KMS-11 (cell line): ENCODE results near the gene RELN.

ENCODE experiments used
- H2AFZ ChIP-seq: fragments of 200-600 bp; sonication (generic); 2 replicates; pipeline ENCODE4 v1.6.1; 2016; ENCODE audit warnings: antibody characterized with exemption, mixed run types, low read depth
- H3K27ac ChIP-seq: fragments of 200-600 bp; sonication (generic); 2 replicates; pipeline ENCODE4 v1.6.1; 2016; ENCODE audit warnings: mild to moderate bottlenecking, mixed run types
- H3K27me3 ChIP-seq: fragments of 200-600 bp; sonication (generic); 2 replicates; pipeline ENCODE4 v1.6.1; 2017; ENCODE audit warnings: mild to moderate bottlenecking, low read depth, mixed run types, moderate library complexity; ENCODE audit not compliant: insufficient read depth
- H3K36me3 ChIP-seq: fragments of 200-600 bp; sonication (generic); 2 replicates; pipeline ENCODE4 v1.6.1; 2017; ENCODE audit warnings: mild to moderate bottlenecking, mixed run types; ENCODE audit not compliant: insufficient read depth
- H3K4me1 ChIP-seq: fragments of 200-600 bp; sonication (generic); 2 replicates; pipeline ENCODE4 v1.6.1; 2016; ENCODE audit warnings: mild to moderate bottlenecking, low read depth, mixed run types; ENCODE audit not compliant: poor library complexity, severe bottlenecking
- H3K4me2 ChIP-seq: fragments of 200-600 bp; sonication (generic); 2 replicates; pipeline ENCODE4 v1.7.0; 2016; ENCODE audit warnings: mild to moderate bottlenecking, mixed run types
- H3K4me3 ChIP-seq: fragments of 200-600 bp; sonication (generic); IDR thresholded peaks from 2 replicates; pipeline ENCODE4 v1.6.1; 2017; ENCODE audit warnings: low read depth, low read length, mixed read lengths; ENCODE audit not compliant: insufficient read depth
- H3K79me2 ChIP-seq: fragments of 200-600 bp; sonication (generic); 2 replicates; pipeline ENCODE4 v1.6.1; 2016; ENCODE audit warnings: low read depth, mixed run types; ENCODE audit not compliant: insufficient read depth
- H3K9ac ChIP-seq: fragments of 200-600 bp; sonication (generic); 2 replicates; pipeline ENCODE4 v1.6.1; 2016; ENCODE audit warnings: mild to moderate bottlenecking, mixed run types
- H4K20me1 ChIP-seq: fragments of 200-600 bp; sonication (generic); 2 replicates; pipeline ENCODE4 v1.6.1; 2016; ENCODE audit warnings: mild to moderate bottlenecking, mixed run types; ENCODE audit not compliant: insufficient read depth
- CTCF ChIP-seq: fragments of 200-600 bp; sonication (generic); conservative IDR thresholded peaks from 2 replicates; pipeline ENCODE4 v1.6.1; 2017; ENCODE audit warnings: low read depth, mild to moderate bottlenecking, antibody characterized with exemption, low read length, moderate library complexity, mixed read lengths

The RELN gene

DNA sequence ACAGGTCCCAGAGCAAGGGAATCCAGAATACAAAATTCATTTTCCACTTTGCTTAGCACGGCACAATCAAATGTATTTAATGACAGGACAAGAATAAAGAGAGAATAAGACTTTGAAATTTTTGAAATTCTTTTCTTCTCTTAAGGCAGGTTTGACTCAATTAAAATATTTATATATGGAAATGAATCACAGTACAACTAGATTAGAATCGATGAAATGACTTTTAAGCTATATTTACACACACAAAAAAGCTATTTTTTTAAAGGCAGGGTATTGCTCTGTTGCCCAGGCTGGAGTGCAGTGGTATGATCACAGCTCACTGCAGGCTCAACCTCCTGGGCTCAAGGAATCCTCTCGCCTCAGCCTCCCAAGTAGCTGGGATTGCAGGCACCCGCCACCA, 278.0 kb downstream of the RELN start:
- Histone ChIP-seq H3K79me2 (no peaks in the 10 kb centered on the region), H3K4me3 (no peak overlapping the region), H3K27ac (no peak overlapping the region), H3K9ac (no peak overlapping the region), H4K20me1 (no peaks in the 10 kb centered on the region), H3K4me2 (no peak overlapping the region), H3K27me3 (no peaks in the 10 kb centered on the region), H3K4me1 (no peaks in the 10 kb centered on the region), H2AFZ (no peak overlapping the region), H3K36me3 (no peaks in the 10 kb centered on the region)
- TF ChIP-seq CTCF, result no peak

DNA sequence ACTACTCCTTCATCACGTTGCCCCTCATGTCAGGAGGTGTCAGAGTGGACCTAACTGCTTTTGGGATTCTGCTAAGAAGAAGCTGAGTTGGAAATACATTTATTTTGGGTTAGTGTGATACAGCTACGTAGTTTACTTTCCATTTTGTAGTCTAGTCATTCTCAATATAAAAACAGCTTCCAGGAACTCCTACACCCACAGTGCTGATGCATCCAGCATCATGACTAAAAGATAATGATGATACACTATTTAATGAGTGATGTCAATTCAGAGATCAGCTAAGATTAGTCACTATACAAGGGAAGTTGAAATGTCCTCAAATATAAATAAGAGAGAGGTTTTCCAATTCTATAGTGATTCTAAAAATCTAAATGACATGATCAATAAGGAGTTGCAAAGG, 279.2 kb downstream of the RELN start:
- H3K4me1 ChIP-seq, result no peaks in the 10 kb centered on the region
- no peak overlapping the region for H3K4me2 ChIP-seq
- H3K4me3 ChIP-seq, result no peak overlapping the region
- H3K36me3 ChIP-seq, result no peaks in the 10 kb centered on the region
- no peak overlapping the region for H3K27ac ChIP-seq
- no peak for TF ChIP-seq CTCF
- H4K20me1 ChIP-seq, result no peaks in the 10 kb centered on the region
- no peak overlapping the region for H3K9ac ChIP-seq
- H2AFZ ChIP-seq, result no peak overlapping the region
- H3K27me3 ChIP-seq, result no peaks in the 10 kb centered on the region
- H3K79me2 ChIP-seq, result no peaks in the 10 kb centered on the region

DNA sequence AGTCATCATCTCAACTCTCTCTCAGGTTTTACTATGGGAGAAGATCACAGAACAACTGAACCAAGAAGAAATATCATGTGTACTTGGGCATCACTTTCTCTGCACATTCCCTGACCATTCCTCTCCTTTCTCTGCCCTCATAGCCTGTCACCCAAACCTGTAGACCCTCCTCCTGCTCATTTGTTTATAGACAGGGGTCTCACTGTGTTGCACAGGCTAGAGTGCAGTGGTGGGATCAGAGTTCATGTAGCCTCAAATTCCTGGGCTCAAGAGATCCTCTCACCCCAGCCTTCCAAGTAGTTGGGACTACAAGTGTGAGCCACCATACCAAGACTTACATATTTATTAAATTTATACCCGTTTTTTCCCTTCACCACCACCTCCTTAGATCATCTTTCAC, 282.7 kb downstream of the RELN start:
- Histone ChIP-seq H3K27me3 (no peaks in the 10 kb centered on the region), H3K4me3 (no peak overlapping the region), H4K20me1 (no peaks in the 10 kb centered on the region), H3K36me3 (no peaks in the 10 kb centered on the region), H3K4me1 (no peaks in the 10 kb centered on the region), H3K4me2 (no peak overlapping the region), H2AFZ (no peak overlapping the region), H3K27ac (no peak overlapping the region), H3K79me2 (no peaks in the 10 kb centered on the region), H3K9ac (no peak overlapping the region)
- no peak for TF ChIP-seq CTCF

DNA sequence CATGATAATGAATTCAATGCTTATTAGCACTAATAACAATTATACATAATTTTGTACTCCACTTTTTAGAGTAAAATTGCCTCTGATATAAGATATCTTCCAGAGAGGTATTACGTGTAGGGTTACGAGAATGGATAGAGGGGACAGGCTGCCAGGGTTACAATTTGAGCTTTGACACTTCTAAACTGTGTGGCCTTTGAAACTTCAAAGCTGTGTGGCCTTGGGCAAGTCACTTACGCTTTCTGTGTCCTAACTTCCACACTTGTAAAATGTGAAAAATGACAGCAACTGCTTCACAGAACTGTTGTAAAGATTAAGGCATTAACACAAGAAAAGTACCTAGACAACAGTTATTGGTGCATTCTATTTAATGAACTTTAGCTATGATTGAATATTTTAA, 283.9 kb downstream of the RELN start:
- H3K27me3 ChIP-seq, result no peaks in the 10 kb centered on the region
- no peaks in the 10 kb centered on the region for H4K20me1 ChIP-seq
- no peak overlapping the region for H3K4me3 ChIP-seq
- H3K79me2 ChIP-seq, result no peaks in the 10 kb centered on the region
- no peak overlapping the region for H2AFZ ChIP-seq
- H3K27ac ChIP-seq, result no peak overlapping the region
- H3K4me2 ChIP-seq, result no peak overlapping the region
- no peak overlapping the region for H3K9ac ChIP-seq
- no peak for TF ChIP-seq CTCF
- H3K36me3 ChIP-seq, result no peaks in the 10 kb centered on the region
- H3K4me1 ChIP-seq, result no peaks in the 10 kb centered on the region

GRCh38 chr7:103704701-103705100, 284.8 kb downstream of the RELN start:
- H3K9ac ChIP-seq, result no peak overlapping the region
- no peaks in the 10 kb centered on the region for H4K20me1 ChIP-seq
- no peak overlapping the region for H2AFZ ChIP-seq
- no peak for TF ChIP-seq CTCF
- H3K79me2 ChIP-seq, result no peaks in the 10 kb centered on the region
- H3K27ac ChIP-seq, result no peak overlapping the region
- no peak overlapping the region for H3K4me2 ChIP-seq
- no peaks in the 10 kb centered on the region for H3K27me3 ChIP-seq
- no peaks in the 10 kb centered on the region for H3K4me1 ChIP-seq
- no peak overlapping the region for H3K4me3 ChIP-seq
- H3K36me3 ChIP-seq, result no peaks in the 10 kb centered on the region
